ENCODE data around the gene WSB2. TPM values are rescaled to one million over a fixed set of nuclear protein-coding genes. Genes with fewer than 3 reads are reported as not detected.

The WSB2 gene
- polyA plus RNA-seq, 1 donor (not counting 4 experiments of a cell fraction or from before 2014, with no cell fraction given), result 84.0 TPM

DNA sequence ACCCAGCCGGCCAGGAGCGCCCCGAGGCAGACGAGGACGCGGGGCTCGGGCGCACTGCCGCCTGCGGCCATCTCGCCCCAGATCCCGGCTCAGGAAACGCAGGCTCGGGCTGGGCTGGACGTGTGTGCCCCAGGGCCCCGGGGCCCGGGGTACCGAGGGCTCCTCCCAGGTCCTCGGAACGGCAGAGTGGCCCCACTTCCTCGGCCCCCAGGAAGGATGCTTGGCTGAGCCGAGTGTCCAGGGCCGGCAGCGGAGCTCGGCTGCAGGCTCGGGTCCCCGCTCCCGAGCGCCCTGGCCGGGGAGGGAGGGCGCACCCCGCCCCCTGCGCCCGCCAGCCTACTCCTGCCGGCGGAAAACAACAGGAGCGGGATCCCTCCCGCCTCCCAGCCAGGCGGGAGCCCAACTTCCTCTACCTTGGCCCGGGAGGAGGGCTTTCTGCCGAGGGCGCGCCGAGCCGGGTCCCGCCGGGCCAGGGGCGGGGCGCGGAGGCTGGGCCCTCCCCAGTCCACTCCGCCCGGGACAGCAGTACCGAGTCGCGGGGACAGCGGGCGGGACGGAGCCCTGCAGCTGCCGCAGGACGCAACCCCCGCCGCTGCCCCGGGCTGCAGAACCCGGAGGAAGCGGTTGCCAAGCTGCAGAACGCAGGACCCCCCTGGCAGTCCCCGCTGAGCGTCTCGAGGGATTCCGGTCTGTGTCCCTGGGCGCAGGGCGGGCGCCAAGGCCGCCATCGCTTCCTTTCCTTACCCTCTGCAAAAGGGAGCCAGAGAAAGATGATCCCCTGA lies 42.8 kb upstream of the WSB2 start, which contains the start of gene VSIG10:
Gene VSIG10 (minus strand): TSS at position 411 of the 782 bp plus-strand sequence. CDS start 340 bp downstream, at position 71.
- no peak for FAIRE-seq
- peaks cover 24% of the 10 kb centered on the region for H3K4me1 ChIP-seq (ENCODE audit: control insufficient read depth, extremely low read depth, insufficient read depth, low read length)

DNA sequence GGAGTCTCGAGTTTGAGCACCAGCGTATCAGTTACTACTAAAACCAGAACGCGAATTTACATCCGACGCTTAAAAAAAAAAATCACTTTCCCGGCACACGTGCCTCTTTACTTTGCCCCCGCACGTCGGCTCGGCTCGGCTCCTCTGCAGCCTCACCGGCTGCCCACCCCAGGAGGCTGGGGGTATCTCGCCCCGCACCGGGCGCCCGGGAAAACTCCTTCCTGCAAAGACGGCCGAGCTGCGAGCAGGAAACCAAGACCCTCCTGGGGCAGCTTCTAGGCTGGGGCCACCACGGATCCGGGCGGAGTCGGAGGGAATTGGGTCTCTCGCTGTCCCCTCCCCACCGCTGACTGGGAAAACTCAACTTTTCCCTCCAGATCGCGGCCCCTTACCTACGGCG lies 42.2 kb upstream of the WSB2 start:
- no peak for FAIRE-seq
- Histone ChIP-seq H3K27me3 (ENCODE audit: control insufficient read depth, extremely low read depth, insufficient read depth, low read length) (no peaks in the 10 kb centered on the region), H3K27ac (ENCODE audit: control insufficient read depth, insufficient read depth, low read length) (peak overlapping the region; percentile 22), H3K4me3 (ENCODE audit: control insufficient read depth in 2 of 3, extremely low read depth in 1 of 3, insufficient read depth in 2 of 3, low read depth in 1 of 3, low read length in 3 of 3) (peak overlapping the region; percentile 82 to 89 (median 83)), H4K20me1 (ENCODE audit: control insufficient read depth, extremely low read depth, insufficient read depth, low read length) (no peaks in the 10 kb centered on the region), H3K4me2 (ENCODE audit: control insufficient read depth, extremely low read depth, insufficient read depth, low read depth, low read length) (peak overlapping the region; percentile 72), H3K9me3 (ENCODE audit: control insufficient read depth, low read depth, low read length) (no peaks in the 10 kb centered on the region), H3K4me1 (ENCODE audit: control insufficient read depth, extremely low read depth, insufficient read depth, low read length) (peaks cover 24% of the 10 kb centered on the region), H3K9me1 (ENCODE audit: control insufficient read depth, extremely low read depth, insufficient read depth, low read length) (peaks cover 4% of the 10 kb centered on the region), H2AFZ (ENCODE audit: control insufficient read depth, low read length) (peak overlapping the region; percentile 88), H3K9ac (ENCODE audit: control insufficient read depth, extremely low read depth, insufficient read depth, low read length) (peak overlapping the region; percentile 77), H3K79me2 (ENCODE audit: control insufficient read depth, insufficient read depth, low read length) (no peaks in the 10 kb centered on the region), H3K36me3 (ENCODE audit: control insufficient read depth in 2 of 2, extremely low read depth in 1 of 2, insufficient read depth in 2 of 2, low read length in 2 of 2) (no peaks in the 10 kb centered on the region)
- DNase-seq (ENCODE audit: low read depth, low spot score), result no peak
- dilution Hi-C loops (cut with MboI; ENCODE audit: extremely low pct_ligation_motif_present, low sequenced_read_pairs), result no loop called here
- TF ChIP-seq, protein P1, sequence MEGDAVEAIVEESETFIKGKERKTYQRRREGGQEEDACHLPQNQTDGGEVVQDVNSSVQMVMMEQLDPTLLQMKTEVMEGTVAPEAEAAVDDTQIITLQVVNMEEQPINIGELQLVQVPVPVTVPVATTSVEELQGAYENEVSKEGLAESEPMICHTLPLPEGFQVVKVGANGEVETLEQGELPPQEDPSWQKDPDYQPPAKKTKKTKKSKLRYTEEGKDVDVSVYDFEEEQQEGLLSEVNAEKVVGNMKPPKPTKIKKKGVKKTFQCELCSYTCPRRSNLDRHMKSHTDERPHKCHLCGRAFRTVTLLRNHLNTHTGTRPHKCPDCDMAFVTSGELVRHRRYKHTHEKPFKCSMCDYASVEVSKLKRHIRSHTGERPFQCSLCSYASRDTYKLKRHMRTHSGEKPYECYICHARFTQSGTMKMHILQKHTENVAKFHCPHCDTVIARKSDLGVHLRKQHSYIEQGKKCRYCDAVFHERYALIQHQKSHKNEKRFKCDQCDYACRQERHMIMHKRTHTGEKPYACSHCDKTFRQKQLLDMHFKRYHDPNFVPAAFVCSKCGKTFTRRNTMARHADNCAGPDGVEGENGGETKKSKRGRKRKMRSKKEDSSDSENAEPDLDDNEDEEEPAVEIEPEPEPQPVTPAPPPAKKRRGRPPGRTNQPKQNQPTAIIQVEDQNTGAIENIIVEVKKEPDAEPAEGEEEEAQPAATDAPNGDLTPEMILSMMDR (optimal IDR thresholded peaks at IDR 0.05 in 1 of 3, IDR thresholded peaks at IDR 0.05 in 1 of 3, conservative IDR thresholded peaks at IDR 0.05 in 1 of 3; ENCODE audit: extremely low read depth in 1 of 3, insufficient read depth in 2 of 3, low read length in 3 of 3), result no peak
- no peak for TF ChIP-seq EZH2 (IDR thresholded peaks at IDR 0.05; ENCODE audit: low read length)

More for the DNA sequence above, 42.8 kb upstream of the WSB2 start, which contains the start of gene VSIG10:
- Histone ChIP-seq H4K20me1 (ENCODE audit: control insufficient read depth, extremely low read depth, insufficient read depth, low read length) (no peaks in the 10 kb centered on the region), H2AFZ (ENCODE audit: control insufficient read depth, low read length) (peak within 1 kb of the TSS; percentile 88), H3K4me2 (ENCODE audit: control insufficient read depth, extremely low read depth, insufficient read depth, low read depth, low read length) (peak within 1 kb of the TSS; percentile 72), H3K9me1 (ENCODE audit: control insufficient read depth, extremely low read depth, insufficient read depth, low read length) (peaks cover 4% of the 10 kb centered on the region), H3K9me3 (ENCODE audit: control insufficient read depth, low read depth, low read length) (no peaks in the 10 kb centered on the region), H3K4me3 (ENCODE audit: control insufficient read depth in 2 of 3, extremely low read depth in 1 of 3, insufficient read depth in 2 of 3, low read depth in 1 of 3, low read length in 3 of 3) (peak within 1 kb of the TSS; percentile 82 to 89 (median 83)), H3K27me3 (ENCODE audit: control insufficient read depth, extremely low read depth, insufficient read depth, low read length) (no peaks in the 10 kb centered on the region), H3K36me3 (ENCODE audit: control insufficient read depth in 2 of 2, extremely low read depth in 1 of 2, insufficient read depth in 2 of 2, low read length in 2 of 2) (no peaks in the 10 kb centered on the region), H3K27ac (ENCODE audit: control insufficient read depth, insufficient read depth, low read length) (peak within 1 kb of the TSS; percentile 22), H3K9ac (ENCODE audit: control insufficient read depth, extremely low read depth, insufficient read depth, low read length) (peak within 1 kb of the TSS; percentile 77), H3K79me2 (ENCODE audit: control insufficient read depth, insufficient read depth, low read length) (no peaks in the 10 kb centered on the region)
- no peak for DNase-seq (ENCODE audit: low read depth, low spot score)
- dilution Hi-C loops (cut with MboI; ENCODE audit: extremely low pct_ligation_motif_present, low sequenced_read_pairs), result no loop called here
- no peak for TF ChIP-seq EZH2 (IDR thresholded peaks at IDR 0.05; ENCODE audit: low read length)
- TF ChIP-seq, protein P1 (optimal IDR thresholded peaks at IDR 0.05 in 1 of 3, IDR thresholded peaks at IDR 0.05 in 1 of 3, conservative IDR thresholded peaks at IDR 0.05 in 1 of 3; ENCODE audit: extremely low read depth in 1 of 3, insufficient read depth in 2 of 3, low read length in 3 of 3), result no peak
